Hematopoietic multipotent progenitor cell treated with erythropoietin and hydrocortisone succinate and interleukin-3 and kit ligand, for 17 days (in vitro differentiated cells): Measurements from ENCODE around the gene METTL6.
"Not testable (repeated sequence)": the region's sequence is repeated elsewhere in the genome, so short reads cannot be mapped to it uniquely, and the experiment has no call there.

Experiments used
- DNase-seq: peaks from one replicate; pipeline ENCODE4 v3.0.0-alpha.2; 2015; ENCODE audit warnings: low spot score

The METTL6 gene, protein sequence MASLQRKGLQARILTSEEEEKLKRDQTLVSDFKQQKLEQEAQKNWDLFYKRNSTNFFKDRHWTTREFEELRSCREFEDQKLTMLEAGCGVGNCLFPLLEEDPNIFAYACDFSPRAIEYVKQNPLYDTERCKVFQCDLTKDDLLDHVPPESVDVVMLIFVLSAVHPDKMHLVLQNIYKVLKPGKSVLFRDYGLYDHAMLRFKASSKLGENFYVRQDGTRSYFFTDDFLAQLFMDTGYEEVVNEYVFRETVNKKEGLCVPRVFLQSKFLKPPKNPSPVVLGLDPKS

DNA sequence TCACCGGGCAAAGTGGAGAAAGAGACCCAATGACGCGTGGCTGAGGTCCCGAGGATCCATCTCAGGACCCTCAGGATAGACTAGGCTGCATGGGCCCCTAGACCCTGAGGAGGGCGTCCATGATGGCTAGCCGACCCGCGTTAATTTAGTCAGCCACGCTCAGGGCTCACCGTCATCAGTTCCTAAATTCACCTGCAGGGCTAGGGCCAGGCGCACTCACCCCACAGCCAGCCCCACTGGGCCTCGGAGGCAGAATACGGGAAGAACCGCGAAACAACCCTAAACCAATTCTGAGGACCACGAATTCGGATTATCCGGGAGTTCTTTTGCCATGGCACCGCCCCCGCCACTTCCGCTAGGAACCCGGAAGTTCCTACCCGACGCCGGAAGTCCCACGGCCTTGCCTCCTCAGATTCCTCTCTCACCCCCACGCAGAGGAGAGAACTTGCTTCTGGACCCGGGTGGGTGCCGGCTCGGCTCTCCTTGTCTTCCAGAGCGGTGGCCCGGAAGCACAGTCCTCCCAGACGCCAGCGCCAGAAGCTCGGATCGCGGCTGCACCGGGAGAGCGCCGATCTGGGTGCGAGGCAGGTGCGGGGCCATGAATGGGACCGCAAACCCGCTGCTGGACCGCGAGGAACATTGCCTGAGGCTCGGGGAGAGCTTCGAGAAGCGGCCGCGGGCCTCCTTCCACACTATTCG, at the start of gene METTL6, which contains the start of gene EAF1:
METTL6 (minus strand) TSS at position 363 of the 699 bp plus-strand sequence. CDS start 1,033 bp downstream, outside the sequence.
EAF1 (plus strand) TSS at position 417 of the 699 bp plus-strand sequence; CDS start at position 599, 182 bp downstream.
- peak; percentile 83 for DNase-seq

DNA sequence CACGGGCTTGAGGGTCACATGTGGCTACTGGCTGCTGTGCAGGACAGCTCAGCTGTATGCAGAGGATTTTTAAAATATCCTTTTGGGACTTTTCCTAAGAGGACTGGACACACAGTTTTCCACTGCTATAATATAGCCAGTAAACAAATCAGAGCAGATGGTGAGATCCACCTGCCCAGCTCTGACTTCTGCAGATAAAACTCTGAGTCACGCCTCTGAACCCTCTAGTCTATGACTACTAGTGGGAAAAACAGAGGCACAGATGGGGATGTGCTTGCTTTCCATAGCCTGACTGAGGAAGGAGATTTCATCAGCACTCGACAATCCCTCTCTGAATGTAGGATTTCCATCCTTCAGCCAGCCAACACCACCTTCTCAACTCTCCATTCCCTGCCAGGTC, 49.0 kb upstream of the METTL6 start:
- DNase-seq = no peak

DNA sequence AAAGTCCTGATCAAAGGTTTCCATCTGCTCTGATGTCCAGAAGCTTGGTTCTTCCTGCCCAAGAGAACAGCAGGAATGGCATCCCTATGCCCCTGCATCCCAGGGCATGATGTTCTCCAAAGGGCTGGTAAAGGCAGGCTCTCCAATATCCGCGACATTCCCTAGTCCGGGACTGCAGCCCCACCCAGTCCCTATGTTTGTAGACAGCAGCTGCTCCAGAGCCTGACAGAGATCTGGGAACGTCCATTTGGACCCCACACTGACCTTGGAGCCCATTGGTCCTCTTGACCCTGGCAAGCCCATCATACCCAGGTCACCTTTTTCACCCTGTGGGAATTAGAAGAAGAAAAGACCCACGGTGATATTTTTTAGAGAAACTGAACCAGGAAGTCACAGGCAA, 47.8 kb upstream of the METTL6 start:
- no peak for DNase-seq

DNA sequence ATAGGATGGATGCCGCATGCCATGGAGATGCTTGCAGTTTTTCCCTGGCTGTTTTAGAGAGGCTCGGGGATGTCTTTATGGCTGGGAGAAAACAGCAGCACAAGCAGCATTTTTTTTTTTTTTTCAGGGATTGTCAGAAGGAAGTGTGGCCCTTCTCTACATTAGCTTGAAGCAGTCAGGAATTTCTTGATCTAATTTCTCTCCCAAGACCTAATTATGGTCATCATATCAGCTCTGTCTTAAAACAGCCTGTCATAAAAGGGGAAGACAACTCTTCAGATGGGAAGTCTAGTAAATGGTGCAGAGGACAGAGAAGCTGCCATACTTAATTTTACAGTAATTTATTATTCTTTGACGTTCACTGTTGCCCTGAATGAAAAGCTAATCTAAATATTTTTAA, 44.5 kb upstream of the METTL6 start:
- DNase-seq = no peak

DNA sequence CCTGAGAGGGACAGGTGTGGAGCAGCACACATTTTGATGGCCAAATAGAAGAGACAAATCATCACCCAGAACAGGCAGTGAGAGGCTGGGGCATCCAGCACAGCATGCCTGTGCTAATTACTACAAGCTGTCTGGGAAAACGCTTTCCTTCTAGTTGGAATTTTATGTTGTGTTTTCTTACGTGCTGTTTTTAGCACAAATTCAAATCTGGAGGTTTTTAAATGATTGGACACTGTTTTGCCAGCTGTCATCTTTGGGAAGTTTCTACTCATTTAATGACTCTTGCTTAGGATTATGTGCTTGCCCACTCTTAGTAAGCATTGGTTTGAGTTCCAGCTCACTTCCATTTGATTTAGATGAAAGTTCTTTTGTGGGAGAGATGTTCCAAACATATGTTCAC, 43.5 kb upstream of the METTL6 start:
- no peak for DNase-seq

DNA sequence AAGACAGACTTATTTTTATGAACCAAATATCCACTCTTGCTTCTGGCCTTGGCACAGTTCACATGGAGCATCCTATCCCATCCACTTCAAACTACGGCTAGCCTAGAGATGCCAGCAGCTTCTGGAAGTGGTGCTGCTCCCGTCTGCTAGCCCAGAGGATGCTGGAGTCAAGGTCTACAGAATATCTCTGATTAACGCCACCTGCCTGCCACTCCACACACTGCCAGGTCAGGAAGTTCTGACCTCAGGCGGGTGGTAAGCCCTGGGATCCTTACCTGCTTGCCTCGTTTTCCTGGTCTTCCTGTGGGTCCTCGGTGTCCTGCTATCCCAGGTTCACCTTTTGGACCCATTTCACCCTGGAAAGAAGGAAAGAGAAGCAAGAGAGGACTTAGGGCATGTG, 42.9 kb upstream of the METTL6 start:
- DNase-seq = no peak

DNA sequence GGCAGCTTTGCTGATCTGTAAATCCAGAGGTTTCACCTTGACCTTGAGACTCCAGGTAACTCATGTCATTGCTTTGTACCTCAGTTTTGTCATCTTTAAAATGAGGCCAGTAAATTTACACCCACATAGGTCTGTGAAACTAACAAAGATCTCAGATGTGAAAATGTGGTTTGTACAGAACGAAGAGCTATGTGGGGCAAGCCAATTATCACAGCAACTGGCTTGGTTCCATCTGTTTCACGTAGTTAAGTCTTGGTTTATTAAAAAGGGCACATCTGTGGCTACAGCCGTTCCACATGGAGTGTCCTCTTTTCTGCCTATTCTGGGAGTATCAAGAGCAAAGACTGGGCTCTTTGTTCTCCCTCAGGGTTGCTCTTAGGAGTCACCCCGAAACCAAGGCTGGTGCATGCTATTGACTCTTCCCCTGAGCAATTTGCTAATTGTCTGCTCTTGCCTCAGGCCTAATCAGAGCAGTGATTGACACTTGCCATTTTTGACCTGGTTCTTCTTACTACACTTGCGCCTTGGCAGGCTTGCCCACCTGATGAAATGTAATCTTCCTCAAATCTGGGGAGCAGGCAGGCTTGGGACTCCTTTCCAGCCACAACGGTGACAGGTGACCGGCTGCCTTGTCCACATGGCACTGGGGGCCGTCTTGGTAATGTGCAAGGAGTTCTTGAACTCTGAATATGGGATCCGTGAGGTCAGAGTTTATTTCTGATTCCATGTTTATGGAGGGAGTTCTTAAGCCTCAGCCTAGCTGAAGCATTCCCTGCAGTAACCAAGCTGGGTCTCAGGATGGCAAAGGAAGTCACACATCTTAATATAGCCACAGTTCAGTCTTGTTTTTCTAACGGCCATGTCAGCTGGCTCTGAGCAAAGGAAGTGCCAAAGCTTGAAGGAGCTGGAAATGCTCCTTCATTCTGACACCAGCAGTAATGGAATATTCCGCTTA, 40.2 kb upstream of the METTL6 start:
- no peak for DNase-seq

DNA sequence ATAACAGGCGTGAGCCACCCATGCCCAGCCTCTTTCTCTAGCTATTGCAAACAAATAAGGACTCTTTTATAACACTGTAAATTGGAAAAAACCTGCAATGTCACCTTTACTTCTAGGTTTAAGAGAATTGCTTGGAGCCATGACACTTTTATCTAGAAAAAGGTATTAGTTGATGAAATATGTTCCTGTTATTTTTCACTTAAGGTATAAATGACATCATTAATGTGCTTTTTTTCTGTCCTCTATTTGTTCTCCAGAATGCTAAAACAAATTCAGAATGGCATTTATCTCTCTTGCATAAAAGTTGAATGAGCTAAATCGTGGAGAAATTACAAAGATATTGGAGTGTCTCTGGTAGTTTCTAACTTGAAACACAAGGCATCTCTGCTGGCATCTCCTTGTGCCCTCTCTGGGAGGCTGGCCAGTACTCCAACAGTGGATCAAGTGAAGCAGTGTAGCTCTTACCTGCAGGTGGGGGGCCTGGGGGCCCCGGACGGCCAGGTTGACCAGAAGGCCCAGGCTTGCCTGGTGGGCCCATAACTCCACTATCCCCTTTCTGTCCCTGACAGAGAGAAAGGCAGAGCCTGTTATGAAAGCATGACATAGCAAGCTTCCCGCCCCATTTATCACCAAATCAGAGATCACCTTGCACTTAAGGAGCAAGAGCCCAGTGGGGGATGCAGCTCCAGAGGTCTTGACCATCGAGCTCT, 38.7 kb upstream of the METTL6 start:
- no peak for DNase-seq

DNA sequence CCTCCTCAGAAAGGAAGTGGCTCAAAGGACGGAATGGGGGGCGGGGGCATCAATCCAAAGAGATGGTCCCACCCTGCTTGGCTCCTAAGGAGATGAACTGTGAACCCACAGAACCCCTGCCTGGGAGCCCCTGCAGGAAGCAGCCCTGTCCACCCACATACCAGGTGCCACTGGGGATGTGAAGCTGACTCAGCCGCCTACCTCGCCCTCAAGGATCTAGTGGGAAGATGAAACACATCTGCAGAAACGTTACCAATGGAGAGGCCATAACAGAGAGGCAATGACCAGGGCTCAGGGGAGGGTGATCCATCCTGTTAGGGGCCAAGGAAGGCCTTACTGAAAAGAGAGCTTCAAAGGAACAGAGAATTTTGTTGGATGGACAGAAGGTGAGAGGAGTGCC, 35.1 kb upstream of the METTL6 start:
- DNase-seq = no peak

DNA sequence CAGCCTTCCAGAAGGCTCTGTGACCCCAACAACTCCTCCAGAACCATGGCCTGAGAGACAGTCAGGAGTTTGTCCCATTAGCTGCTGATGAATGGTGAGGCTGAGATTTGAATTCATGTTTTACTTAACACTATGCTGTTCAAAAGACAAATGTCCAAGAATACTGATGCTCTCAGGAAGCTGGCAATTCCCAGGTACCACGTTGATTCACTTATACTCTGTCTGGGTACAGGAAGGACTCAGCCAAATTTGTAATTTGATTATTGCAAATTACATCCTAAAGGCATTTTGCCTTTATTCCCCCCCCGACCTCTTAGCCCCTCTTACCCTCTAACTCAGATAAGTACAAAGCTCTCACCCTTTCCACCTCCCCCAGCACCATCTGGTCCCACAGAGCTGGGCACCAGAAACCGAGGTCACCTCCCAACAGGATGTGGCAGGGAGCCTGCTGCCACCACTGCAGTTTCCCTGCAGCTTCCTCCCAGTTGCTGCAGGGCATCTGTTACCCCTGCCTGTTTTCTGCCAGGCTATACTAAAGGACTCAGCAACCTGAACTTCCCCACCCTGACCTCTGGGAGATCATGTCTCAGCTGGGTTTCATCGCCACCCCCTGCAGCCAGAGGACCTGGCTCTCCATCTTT, 33.7 kb upstream of the METTL6 start:
- DNase-seq = no peak

DNA sequence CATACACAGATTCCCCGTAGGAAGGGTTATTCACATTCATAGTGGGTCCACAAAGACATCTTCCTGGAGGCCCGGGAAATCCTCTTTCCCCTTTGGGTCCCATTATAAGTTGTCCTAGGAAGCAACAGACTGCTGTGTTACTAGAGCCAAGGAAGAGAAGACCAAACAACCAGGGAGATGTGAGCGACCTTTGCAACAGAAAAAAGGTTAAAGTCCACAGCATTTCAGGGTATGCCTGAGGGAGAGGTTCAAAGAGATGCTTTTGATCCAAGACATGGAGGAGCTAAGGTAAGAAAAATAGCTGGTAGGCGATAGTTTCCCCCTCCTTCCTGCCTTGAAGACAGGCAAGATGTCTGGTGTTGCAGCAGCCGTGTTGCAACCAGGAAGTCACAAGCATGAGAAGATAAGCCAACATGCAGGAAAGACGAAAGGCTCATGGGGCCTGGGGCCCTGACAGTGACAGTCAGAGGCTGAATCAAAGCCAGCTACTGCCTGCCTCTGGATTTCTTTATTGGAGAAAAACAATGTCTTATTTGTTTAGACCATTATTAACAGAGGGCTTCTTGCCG, 31.0 kb upstream of the METTL6 start:
- no peak for DNase-seq

DNA sequence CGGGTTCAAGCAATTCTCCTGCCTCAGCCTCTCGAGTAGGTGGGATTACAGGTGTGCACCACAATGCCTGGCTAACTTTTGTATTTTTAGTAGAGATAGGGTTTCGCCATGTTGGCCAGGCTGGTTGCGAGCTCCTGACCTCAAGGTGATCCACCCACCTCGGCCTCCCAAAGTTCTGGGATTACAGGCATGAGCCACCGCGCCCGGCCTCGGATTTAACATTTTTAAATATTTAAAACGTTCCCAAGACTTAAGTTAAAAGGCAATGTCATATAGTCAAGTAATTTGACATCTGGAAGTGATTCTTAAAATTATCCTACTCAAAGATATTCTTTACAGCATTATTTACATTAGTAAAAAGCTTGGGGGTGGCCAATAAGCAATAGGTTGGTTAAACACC, 29.6 kb upstream of the METTL6 start:
- DNase-seq = not testable (repeated sequence)

DNA sequence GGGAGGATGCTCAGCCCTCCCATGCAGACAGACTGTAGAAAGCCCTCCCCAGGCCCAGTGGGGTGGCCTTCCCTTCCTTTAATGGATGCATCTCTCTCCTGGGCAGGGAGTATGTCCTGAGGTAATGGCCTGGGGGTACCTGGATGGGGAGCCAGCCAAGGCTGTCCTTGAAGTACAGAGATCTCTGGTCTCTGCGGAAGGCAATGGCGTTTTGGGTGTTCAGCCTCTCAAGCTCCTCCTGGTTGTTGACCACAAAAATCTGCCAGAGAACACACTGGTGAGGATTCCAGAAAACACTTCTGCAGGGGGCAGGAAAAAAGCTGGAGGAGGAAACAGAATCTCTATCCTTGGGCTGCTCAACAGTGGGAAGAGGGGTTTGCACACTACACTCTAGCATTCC, 29.0 kb upstream of the METTL6 start:
- no peak for DNase-seq

DNA sequence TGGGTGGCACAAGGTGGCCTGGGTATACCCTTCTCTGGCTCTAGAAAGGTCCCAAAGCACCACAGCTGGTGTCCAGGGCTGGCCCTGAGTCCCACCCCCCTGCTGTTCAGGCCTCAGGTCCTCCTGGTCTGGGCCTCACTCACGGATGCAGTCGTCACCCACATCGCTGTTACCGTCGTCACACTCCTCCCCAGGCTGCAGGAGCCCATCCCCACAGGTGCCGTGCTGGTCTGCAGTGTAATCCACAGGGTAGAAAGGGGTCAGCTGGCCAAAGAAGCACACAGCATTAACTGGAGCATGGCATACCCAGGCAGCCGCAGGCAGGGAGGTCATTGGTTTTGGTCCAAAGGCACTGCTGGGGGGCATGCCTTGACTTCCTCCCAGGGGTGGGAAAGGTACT, 28.4 kb upstream of the METTL6 start:
- DNase-seq = no peak

DNA sequence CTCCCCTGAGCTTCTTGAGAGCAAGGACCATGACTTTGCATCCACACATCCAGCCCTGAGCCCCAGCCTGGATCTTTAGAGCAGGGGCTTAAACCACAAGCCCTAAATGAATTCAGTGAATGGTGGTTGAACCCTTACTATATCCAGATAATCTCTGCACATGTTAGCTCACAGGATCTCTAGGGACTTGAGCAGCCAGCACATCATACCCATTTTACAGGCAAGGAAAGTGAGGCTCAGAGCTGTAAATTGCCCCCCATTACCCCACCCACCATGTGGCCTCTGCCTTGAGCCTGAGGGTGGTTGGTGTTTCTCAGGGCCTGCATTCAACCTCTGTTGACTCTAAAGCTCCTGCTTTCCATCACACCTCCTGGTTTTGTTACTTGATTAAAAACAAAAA, 27.6 kb upstream of the METTL6 start:
- no peak for DNase-seq

DNA sequence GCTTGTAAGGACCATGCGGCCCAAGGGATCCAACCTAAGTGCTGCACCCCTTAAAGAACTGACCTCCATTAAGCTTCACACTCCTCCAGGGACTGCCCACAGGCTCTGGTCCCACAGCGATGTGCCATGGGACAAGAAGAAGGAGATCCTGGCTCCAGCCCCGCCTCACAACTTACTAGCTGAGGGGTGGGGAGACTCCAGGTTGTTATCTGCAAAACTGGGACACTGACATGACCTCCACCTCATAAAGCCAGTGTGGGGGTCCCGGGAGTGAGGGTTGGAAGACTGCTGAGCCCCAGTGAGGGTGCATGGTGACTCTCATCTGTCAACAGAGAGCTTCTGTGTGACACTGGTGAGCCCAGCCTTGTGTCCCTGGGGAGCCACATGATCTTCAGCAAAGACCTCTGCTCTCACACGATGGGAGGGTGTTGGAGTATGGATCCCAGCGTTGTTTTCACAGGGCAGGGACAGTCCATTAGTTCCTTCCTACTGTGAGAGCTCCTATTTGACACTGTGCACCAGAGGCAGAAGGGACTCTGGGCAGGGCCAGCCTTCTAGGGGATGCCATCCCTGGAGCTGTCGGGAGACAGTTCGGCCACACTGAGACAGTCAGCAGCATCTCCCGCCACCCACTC, 26.8 kb upstream of the METTL6 start:
- DNase-seq = no peak

DNA sequence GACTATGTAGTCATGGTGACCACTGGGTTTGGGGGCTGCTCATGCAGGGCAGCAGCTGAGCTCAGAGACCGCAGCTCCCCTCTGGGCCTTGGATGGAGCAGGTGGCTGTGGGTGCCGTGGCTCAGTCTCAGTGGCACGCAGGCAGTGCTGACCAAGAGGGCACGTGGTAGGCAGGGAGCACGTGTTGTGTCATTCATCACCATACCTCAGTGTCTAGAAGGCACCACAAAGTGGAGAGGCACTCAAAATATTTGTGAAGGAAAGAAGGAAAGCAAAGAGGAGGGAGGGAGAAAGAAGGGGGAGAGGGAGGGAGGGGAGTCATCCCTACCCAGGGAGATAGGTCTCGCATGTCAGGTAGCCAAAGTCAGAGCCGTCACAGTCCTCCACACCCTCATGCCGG, 26.2 kb upstream of the METTL6 start:
- DNase-seq = no peak

DNA sequence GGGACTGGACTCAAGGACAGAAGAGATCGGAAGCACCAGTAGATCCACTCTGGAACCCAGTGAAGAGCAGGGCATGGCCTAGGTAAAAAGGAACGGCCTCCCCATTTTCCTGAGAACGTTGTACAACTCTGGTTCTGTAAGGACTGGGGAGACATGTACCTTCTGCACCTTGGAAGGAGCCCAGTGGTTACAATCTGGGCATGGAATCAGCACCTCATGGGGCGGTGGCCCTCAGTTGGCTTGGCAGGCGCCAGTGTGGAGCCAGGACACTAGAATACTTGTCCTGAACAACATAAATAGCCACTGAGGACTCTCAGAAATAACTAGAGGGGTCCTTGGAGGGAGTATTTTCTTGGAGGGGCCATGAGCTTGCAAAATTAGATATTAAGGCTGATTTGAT, 25.6 kb upstream of the METTL6 start:
- no peak for DNase-seq

DNA sequence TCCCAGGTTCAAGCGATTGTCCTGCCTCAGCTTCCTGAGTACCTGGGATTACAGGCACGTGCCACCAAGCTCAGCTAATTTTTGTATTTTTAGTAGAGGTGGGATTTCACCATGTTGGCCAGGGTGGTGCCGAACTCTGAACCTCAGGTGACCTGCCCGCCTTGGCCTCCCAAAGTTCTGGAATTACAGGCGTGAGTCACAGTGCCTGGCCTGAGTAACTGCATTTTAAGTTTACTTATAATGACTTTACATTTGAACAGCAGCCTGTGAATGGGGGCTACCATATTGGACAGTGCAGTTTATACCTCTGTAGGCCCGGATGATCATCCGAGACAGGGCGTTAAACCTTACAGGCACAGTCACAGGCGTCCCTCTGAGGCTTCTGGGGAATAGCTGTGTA, 24.8 kb upstream of the METTL6 start:
- no peak for DNase-seq
